A673 (cell line): ENCODE data around the gene MGMT. TPM values are rescaled to one million over a fixed set of nuclear protein-coding genes. Genes with fewer than 3 reads are reported as not detected.

Experiments
- BruUV-seq: library from RNA; stranded (reverse); fragments of 400-500 nt; replicated peaks from 2 replicates; lab custom pipeline; 2021; lab: Mats Ljungman, UMichigan
- CTCF ChIA-PET: fragments of 300-600 bp; sonication (Branson Sonifier 250); formaldehyde crosslinking; loops from one replicate; lab custom pipeline; 2022; ENCODE audit warnings: antibody characterized with exemption; lab: Charles Lee
- POLR2A ChIA-PET: fragments of 300-600 bp; sonication (Branson Sonifier 250); formaldehyde crosslinking; loops from one replicate; lab custom pipeline; 2022; ENCODE audit warnings: antibody characterized with exemption; ENCODE audit not compliant: low non-redundant PET; lab: Charles Lee
- DNase-seq: peaks from one replicate; pipeline ENCODE4 v3.0.0-alpha.2; 2015; ENCODE audit warnings: low spot score
- H3K27ac ChIP-seq: fragments of 200-600 bp; sonication (generic); 2 replicates; pipeline ENCODE4 v1.5.1; 2016; ENCODE audit warnings: mixed run types, low read depth, mild to moderate bottlenecking, mixed read lengths, antibody characterized with exemption, low read length; ENCODE audit not compliant: poor library complexity, severe bottlenecking
- H3K27me3 ChIP-seq: fragments of 200-600 bp; sonication (generic); replicated peaks from 2 replicates; pipeline ENCODE4 v1.6.1; 2017; ENCODE audit warnings: mixed run types, low read depth, mild to moderate bottlenecking, mixed read lengths, antibody characterized with exemption, low read length; ENCODE audit not compliant: insufficient read depth, poor library complexity
- H3K36me3 ChIP-seq: fragments of 200-600 bp; sonication (generic); 2 replicates; pipeline ENCODE4 v1.6.1; 2016; ENCODE audit warnings: mixed run types, mild to moderate bottlenecking, mixed read lengths, antibody characterized with exemption, low read length; ENCODE audit not compliant: insufficient read depth, poor library complexity, severe bottlenecking
- H3K4me1 ChIP-seq: fragments of 200-600 bp; sonication (generic); 2 replicates; pipeline ENCODE4 v1.6.1; 2017; ENCODE audit warnings: mixed run types, mild to moderate bottlenecking, mixed read lengths, antibody characterized with exemption, low read length; ENCODE audit not compliant: insufficient read depth, poor library complexity, severe bottlenecking
- H3K4me3 ChIP-seq: fragments of 200-600 bp; sonication (generic); 2 replicates; pipeline ENCODE4 v1.5.1; 2016; ENCODE audit warnings: low read depth, mixed run types, mild to moderate bottlenecking, mixed read lengths, low read length; ENCODE audit not compliant: poor library complexity, severe bottlenecking
- H3K9me3 ChIP-seq: fragments of 200-600 bp; sonication (generic); 2 replicates; pipeline ENCODE4 v1.6.1; 2016; ENCODE audit warnings: mixed run types, low read depth, mild to moderate bottlenecking, mixed read lengths, antibody characterized with exemption, low read length; ENCODE audit not compliant: poor library complexity, severe bottlenecking
- CTCF ChIP-seq: fragments of 300-800, 200-600 bp; sonication (generic); conservative IDR thresholded peaks from 2 replicates; pipeline ENCODE4 v1.5.1; 2017; ENCODE audit warnings: low read depth, mild to moderate bottlenecking, antibody characterized with exemption, low read length, moderate library complexity, mixed read lengths
- EZH2 ChIP-seq: fragments of 200-600 bp; sonication (generic); IDR thresholded peaks from 2 replicates; pipeline ENCODE4 v1.6.1; 2017; ENCODE audit warnings: borderline replicate concordance, low read depth, mild to moderate bottlenecking, mixed read lengths, antibody characterized with exemption, low read length; ENCODE audit not compliant: poor library complexity, severe bottlenecking
- intact Hi-C: fragments of 100-400 bp; cut with micrococcal nuclease; formaldehyde crosslinking; loops from one replicate; pipeline ENCODE4 v1.10.0; 2022; ENCODE audit not compliant: unreplicated experiment
- total RNA-seq: library from RNA; stranded (reverse); gene quantifications from 2 replicates; pipeline ENCODE4 v1.2.3, GENCODE V29; 2021

The MGMT gene
- total RNA-seq, 1 experiment from 2014 or later = 19.5 TPM

DNA sequence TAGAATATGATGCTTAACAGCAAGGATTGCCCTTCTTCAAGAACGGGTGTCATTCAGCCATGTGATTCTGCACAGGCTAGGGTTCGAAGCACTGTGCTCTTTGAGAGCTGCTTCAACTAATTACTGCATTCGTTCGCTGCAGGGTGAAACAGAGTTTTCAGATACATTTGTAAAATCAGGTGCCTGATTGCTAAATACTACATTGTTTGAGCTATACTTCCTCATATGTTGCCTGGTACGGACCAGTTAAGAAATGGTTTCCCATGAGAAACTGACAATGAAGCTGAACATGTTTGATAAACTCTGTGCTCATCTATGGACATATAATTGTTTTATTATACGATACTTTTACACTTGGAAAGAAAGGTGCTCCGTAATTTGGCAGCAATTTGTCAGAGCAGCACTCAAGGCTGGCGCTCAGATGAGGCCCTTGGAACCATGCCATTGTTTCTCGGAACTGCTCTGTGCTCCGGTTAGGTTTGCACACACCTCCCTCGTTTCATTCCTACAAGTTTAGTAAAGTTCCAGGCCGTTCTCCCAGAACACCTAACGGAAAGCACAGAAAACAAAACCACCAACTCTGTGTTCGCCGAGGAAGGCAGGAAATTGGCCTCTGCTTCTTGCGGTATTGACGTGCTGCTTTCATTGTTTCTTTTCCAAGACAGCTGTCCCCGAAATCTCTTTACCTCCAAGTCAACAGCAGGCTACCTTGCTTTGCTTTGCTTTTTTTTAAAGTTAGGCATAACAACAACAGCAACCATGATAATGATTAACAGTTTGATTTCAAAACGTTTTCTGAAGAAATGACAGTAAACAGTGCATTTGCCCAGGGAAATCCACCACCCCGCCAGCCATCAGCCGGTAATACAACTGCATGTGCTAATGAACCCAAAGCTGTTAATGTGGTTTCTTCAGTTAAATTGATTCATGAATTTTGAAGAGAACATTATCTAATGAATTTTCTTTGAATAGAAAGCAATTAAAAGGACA is 290.2 kb downstream of the MGMT start:
- intact Hi-C loops = no loop called here
- Histone ChIP-seq H3K4me1 (no peaks in the 10 kb centered on the region), H3K27me3 (no peaks in the 10 kb centered on the region), H3K9me3 (no peaks in the 10 kb centered on the region), H3K27ac (no peak overlapping the region), H3K4me3 (no peak overlapping the region), H3K36me3 (no peaks in the 10 kb centered on the region)
- ChIA-PET CTCF (no interaction called here), POLR2A (no interaction called here)
- no peak for DNase-seq
- no peak for TF ChIP-seq CTCF
- TF ChIP-seq EZH2 = no peak
- no TSS peak for BruUV-seq

DNA sequence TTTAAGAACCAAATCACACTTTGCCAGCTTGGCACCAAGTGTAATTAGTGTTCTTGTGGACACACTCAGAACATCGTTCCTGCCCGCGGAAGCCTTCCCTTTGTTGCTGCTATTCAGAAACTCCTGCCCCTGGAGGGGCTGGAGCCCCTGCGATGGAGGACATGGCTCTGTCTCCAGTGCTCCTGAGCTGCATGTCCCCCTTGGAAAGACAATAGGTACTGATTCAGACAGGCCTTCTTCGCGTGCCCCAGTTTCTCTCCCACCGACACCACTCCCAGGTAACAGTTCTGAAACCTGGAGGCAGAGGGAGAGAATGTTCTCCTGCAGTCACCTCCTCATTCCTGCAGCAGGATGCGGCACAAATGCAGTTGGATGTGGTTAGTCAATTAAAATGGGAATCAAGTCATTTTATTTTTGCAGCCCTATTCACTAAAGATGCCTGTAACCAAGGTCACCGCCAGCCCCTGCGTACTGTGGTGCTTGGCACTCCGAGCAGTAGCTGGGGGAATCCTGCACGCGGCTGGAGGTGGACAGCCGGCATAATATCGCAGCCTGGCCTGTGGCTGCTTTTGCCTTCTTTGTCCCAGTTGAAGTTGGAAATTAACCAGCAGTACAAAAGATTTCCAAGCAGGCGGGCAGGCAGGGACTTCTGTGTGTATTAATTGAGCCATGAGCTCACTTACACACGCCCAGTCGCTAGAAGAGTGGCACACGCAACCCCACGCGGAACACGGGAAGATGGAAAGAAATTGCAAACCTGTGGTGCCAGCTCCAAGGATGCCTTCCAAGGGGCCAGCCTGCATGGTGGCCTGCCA is 291.4 kb downstream of the MGMT start:
- Histone ChIP-seq H3K4me3 (no peak overlapping the region), H3K27me3 (no peaks in the 10 kb centered on the region), H3K9me3 (no peaks in the 10 kb centered on the region), H3K4me1 (no peaks in the 10 kb centered on the region), H3K36me3 (no peaks in the 10 kb centered on the region), H3K27ac (no peak overlapping the region)
- BruUV-seq = no TSS peak
- intact Hi-C loops = no loop called here
- ChIA-PET POLR2A (no interaction called here), CTCF (interaction anchor here (0.6 kb wide), 1 partner anchor 725 kb away, joined by 5 read pairs; no protein-coding TSS in a partner anchor)
- TF ChIP-seq CTCF = no peak
- TF ChIP-seq EZH2 = no peak
- DNase-seq = no peak

DNA sequence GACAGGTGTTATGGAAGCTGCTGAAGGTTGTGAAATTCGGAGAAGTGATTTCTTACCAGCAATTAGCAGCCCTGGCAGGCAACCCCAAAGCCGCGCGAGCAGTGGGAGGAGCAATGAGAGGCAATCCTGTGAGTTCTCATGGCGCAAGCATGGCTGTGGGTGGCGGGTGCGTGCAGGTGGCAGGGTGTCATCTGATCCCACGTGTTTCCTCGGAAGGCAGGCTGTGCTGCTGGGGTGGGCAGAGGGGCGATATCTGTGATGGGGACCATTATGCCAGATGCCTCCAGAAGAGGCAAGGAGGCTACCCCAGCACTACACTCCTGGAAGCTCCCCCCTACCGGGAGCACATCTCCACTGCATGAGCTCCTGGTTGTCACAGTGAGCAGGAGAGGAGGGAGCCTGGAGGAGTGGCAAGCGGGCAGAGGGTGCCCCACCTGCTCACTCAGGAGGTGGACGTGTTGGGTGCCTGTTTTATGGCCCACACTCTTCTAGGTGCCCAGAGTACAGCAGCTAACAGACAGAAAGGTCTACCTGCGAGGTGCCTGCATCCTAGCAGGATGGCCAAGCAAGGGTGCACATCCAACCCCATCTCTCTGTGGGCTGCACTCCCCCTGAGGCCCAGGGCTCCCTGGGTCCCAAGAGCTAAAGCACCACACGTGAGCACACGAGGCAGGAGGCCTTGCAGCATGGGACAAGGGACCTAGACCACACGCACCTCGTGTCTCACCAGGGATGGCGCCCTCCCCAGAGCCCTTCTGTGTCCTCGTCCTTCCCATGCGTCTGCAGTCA is 292.4 kb downstream of the MGMT start:
- ChIA-PET CTCF (no interaction called here), POLR2A (no interaction called here)
- Histone ChIP-seq H3K9me3 (no peaks in the 10 kb centered on the region), H3K36me3 (no peaks in the 10 kb centered on the region), H3K27ac (no peak overlapping the region), H3K4me3 (no peak overlapping the region), H3K27me3 (no peaks in the 10 kb centered on the region), H3K4me1 (no peaks in the 10 kb centered on the region)
- no peak for TF ChIP-seq CTCF
- TF ChIP-seq EZH2 = no peak
- DNase-seq = no peak
- BruUV-seq = no TSS peak
- intact Hi-C loops = no loop called here
